ENCODE results near the gene HSPE1. TPM values are rescaled to one million over a fixed set of nuclear protein-coding genes. Genes with fewer than 3 reads are reported as not detected.
A peak's percentile ranks its signal among the peaks of the same experiment; 100 is the strongest.

The HSPE1 gene
- total and polyA plus RNA-seq, 8 donors: 27.4 to 218 (median 114) TPM

GRCh38 chr2:197516393-197516761, 16.2 kb downstream of the HSPE1 start:
- DNase-seq: peak; percentile 40 to 72
- Histone ChIP-seq H3K4me3 (peak overlapping the region; percentile 57 to 88 (median 80)), H3K36me3 (peaks cover 0 to 7% (median 0%) of the 10 kb centered on the region in 4 donors), H3K27ac (peak overlapping the region; percentile 81 to 96 (median 95)), H3K9me3 (no peaks in the 10 kb centered on the region), H3K4me1 (peaks cover 9 to 47% (median 28%) of the 10 kb centered on the region in 4 donors), H3K27me3 (no peaks in the 10 kb centered on the region)
- WGBS, 5 donors: 0 to 2% (median 0%) methylated on average over 14 to 17 of the region's 17 CpGs
- intact Hi-C loops (cut with DNase I; ENCODE audit: low total_unique reads): no loop called here
- TF ChIP-seq POLR2A (IDR thresholded peaks at IDR 0.05) (no peak), POLR2AphosphoS5 (IDR thresholded peaks at IDR 0.05) (no peak), CTCF (IDR thresholded peaks at IDR 0.05) (no peak), EP300 (IDR thresholded peaks at IDR 0.05) (no peak)

- WGBS, 5 donors: 20 to 40% (median 24%) methylated on average over 2 of the region's 2 CpGs
- no peaks in the 10 kb centered on the region for H3K27me3 ChIP-seq
- peak overlapping the region; percentile 57 to 88 (median 80) for H3K4me3 ChIP-seq
- no peak for DNase-seq
- peak overlapping the region in 4 of 5 donors; percentile 81 to 96 (median 95) for H3K27ac ChIP-seq
- H3K9me3 ChIP-seq: no peaks in the 10 kb centered on the region
- H3K36me3 ChIP-seq: peaks cover 0 to 7% (median 0%) of the 10 kb centered on the region in 4 donors
- peaks cover 9 to 47% (median 28%) of the 10 kb centered on the region in 4 donors for H3K4me1 ChIP-seq
- TF ChIP-seq POLR2A (IDR thresholded peaks at IDR 0.05): no peak
- TF ChIP-seq EP300 (IDR thresholded peaks at IDR 0.05): no peak
- no peak for TF ChIP-seq POLR2AphosphoS5 (IDR thresholded peaks at IDR 0.05)
- TF ChIP-seq CTCF (IDR thresholded peaks at IDR 0.05): no peak
- intact Hi-C loops (cut with DNase I; ENCODE audit: low total_unique reads): no loop called here
Observed at GRCh38 chr2:197517150-197517549, 17.0 kb downstream of the HSPE1 start.

GRCh38 chr2:197538412-197538811, 38.2 kb downstream of the HSPE1 start:
- H3K36me3 ChIP-seq: peaks cover 30 to 79% (median 68%) of the 10 kb centered on the region in 4 donors
- H3K27ac ChIP-seq: no peak overlapping the region
- no peaks in the 10 kb centered on the region for H3K9me3 ChIP-seq
- DNase-seq: peak in 1 of 2 donors; percentile 17
- no peak overlapping the region for H3K4me3 ChIP-seq
- H3K4me1 ChIP-seq: peaks cover 0 to 21% (median 8%) of the 10 kb centered on the region in 4 donors
- intact Hi-C loops (cut with DNase I; ENCODE audit: low total_unique reads): no loop called here
- WGBS, 5 donors: 20 to 40% (median 24%) methylated on average over 2 of the region's 2 CpGs
- TF ChIP-seq POLR2AphosphoS5 (IDR thresholded peaks at IDR 0.05): no peak
- no peak for TF ChIP-seq EP300 (IDR thresholded peaks at IDR 0.05)
- no peak for TF ChIP-seq POLR2A (IDR thresholded peaks at IDR 0.05)
- TF ChIP-seq CTCF (IDR thresholded peaks at IDR 0.05): no peak
- no peaks in the 10 kb centered on the region for H3K27me3 ChIP-seq

- no peak for DNase-seq
- peaks cover 0 to 17% (median 8%) of the 10 kb centered on the region in 4 donors for H3K4me1 ChIP-seq
- no peaks in the 10 kb centered on the region for H3K9me3 ChIP-seq
- H3K4me3 ChIP-seq: no peak overlapping the region
- H3K27ac ChIP-seq: no peak overlapping the region
- H3K27me3 ChIP-seq: no peaks in the 10 kb centered on the region
- H3K36me3 ChIP-seq: peaks cover 30 to 92% (median 79%) of the 10 kb centered on the region in 4 donors
- 41 to 67% (median 58%) methylated on average over 1 of the region's 1 CpG for WGBS, 5 donors
- TF ChIP-seq POLR2A (IDR thresholded peaks at IDR 0.05) (no peak), CTCF (IDR thresholded peaks at IDR 0.05) (no peak), EP300 (IDR thresholded peaks at IDR 0.05) (no peak), POLR2AphosphoS5 (IDR thresholded peaks at IDR 0.05) (no peak)
- intact Hi-C loops (cut with DNase I; ENCODE audit: low total_unique reads): no loop called here
Observed at GRCh38 chr2:197539734-197540133, 39.6 kb downstream of the HSPE1 start.

All from stomach (tissue), 9 donors.